GM21717 (cell line): ENCODE results near the gene SOX6.

Experiments
- ATAC-seq: cut with Tn5 transposase; IDR thresholded peaks from one replicate; pipeline ENCODE4 v1.9.1; 2021; ENCODE audit warnings: mild to moderate bottlenecking, moderate library complexity; ENCODE audit not compliant: unreplicated experiment

The SOX6 gene

GRCh38 chr11:16013649-16014275 lies 342.6 kb downstream of the SOX6 start:
- no peak for ATAC-seq

GRCh38 chr11:16013242-16013641 lies 343.1 kb downstream of the SOX6 start:
- ATAC-seq, result no peak

GRCh38 chr11:16012125-16012751 lies 344.1 kb downstream of the SOX6 start:
- ATAC-seq, result no peak

GRCh38 chr11:16011396-16011795 lies 344.9 kb downstream of the SOX6 start:
- ATAC-seq, result no peak

GRCh38 chr11:16009021-16009420 lies 347.3 kb downstream of the SOX6 start:
- no peak for ATAC-seq

DNA sequence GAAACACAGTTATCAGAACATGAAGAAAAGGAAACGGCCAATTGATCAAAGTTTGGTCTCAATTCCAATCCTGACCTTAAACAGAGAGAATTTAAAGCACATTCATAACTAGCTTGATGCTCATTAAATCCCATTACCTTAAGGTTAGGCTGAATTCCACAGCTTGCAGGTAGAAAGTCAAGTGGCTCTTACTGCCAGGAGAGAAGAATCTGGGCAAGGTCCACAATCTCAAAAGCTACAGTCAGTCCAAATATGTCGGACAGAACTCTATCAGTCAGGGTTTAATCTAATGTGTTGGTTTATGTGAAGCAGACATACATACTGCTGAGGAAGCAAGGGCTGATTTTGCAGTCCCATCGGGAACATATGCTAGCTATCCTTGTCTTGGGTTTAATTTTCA lies 348.8 kb downstream of the SOX6 start:
- no peak for ATAC-seq

GRCh38 chr11:16002942-16003341 lies 353.4 kb downstream of the SOX6 start:
- no peak for ATAC-seq

DNA sequence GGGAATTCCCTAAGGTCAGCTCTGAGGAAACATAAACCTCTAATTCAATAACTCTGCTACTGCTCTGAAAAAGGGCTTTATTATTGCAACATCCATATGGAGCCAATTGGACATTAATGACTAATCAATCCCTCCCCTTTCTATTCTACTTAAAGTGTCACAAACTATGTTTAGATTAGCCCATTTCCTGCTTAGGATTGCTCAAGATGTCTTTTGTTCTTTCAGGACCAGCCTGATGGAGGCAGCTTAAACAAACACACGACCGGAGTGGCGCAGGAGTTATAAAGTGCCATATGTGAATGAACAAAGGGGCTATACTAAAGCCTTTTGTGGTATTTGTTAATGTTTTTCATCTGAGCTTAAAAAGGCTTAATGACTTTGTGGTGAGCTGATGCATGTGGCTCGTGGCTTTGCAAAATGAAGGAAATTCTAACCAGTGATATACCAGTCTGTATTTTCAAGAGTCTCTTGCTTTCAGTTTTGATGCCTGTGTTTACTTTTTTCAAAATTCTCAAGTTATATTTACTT lies 354.4 kb downstream of the SOX6 start:
- no peak for ATAC-seq

GRCh38 chr11:16001044-16001568 lies 355.2 kb downstream of the SOX6 start:
- no peak for ATAC-seq

DNA sequence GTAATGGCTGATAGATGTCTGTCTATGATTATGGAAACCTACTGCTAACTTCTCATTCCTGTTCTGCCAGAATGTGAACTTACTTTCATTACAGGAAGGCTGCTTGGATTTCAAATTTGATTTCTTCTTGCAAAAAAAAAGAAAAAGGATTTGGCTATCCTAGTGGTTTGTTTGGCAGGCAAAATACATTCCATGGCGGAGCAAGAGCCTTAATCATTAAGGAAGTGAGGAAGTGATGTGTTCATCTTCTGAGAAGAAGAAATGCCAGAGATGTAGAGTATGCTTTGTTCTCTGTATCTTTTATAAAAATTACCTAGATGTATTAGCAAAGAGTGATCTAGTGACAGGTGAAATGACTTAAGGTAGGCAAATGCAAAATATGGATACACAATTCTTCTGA lies 356.3 kb downstream of the SOX6 start:
- no peak for ATAC-seq

GRCh38 chr11:15993345-15993744 lies 363.0 kb downstream of the SOX6 start:
- ATAC-seq, result no peak

DNA sequence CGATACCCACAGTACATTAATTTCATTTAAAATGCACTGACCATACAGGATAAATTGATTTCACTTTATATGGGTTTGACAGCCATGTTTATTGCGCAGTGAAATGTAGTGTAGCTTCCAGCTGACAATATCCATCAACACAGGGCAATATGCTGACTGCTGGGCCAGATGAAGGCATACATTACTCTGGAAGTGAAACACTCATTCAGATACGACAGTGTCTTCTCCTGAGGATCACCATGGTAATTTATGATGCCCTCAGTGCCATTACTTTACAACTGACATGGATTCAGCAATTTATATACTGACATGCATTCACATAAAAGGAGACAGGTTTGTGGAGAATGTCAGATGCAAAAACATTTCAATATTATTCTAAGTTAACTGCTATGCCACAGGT lies 365.1 kb downstream of the SOX6 start:
- ATAC-seq, result no peak

- ATAC-seq, result no peak
These were observed 366.7 kb downstream of the SOX6 start for GRCh38 chr11:15989685-15990084.

DNA sequence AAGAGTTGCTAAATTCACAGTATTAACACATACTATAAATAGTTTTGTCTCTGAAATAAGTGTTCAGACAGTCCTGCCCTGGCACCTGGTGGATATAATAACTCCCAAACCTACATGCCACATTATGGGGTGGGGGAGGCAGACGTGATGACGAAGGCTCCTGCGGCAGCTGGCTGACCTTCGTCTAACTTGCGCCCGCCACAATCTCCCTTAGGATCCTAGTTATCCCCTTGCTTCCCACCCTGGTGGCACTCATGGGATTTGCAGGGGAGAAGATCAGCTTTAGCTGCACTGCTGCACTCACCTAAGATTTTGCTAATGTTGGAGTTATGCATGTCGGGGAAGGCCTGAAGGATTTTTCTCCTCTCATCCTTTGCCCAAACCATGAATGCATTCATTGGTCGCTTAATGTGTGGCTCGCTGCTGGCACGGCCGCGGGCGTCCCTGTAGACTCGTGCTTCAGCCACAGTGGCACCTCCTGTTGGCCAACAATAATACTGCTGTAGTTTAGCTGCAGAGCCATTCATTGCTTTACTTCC lies 367.6 kb downstream of the SOX6 start:
- ATAC-seq, result no peak

DNA sequence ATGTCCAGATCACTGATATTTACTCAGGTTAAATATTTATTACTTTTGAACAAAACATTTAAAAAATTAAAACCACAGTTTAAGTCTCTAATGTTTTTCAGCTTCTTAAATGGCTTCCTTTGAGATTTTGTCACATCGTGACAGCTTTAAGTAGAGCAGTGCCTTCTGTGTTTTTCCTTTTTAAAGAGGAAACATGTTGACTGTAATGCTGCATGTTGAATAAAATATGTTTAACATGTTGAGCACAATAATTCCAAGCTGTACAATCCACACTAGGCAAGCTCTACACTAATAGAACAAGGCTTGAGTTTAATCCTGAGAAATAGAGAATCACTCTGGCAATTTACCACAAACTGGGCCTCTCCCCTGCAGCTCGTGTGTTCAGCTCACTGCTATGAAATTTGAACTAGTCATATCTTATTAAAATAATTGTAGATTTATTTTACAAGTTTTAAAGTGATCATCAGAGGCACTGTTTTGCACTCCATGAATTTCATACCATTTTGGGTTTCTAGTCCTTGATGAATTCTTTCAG lies 368.3 kb downstream of the SOX6 start:
- ATAC-seq, result no peak

GRCh38 chr11:15987046-15987445 lies 369.3 kb downstream of the SOX6 start:
- ATAC-seq, result no peak

DNA sequence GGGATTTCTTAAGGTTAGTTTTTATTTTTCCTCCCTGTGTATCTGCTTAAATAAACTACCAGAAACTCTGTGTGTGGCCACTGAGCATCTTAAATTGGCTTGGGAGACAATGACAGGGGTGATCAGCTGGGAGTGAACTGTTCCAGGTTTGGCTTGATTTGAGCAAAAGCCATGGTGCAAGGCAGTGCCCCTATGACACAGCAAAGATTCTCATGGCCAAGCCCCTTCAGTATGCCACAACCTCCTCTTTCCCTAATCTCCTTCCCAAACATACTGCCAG lies 370.5 kb downstream of the SOX6 start:
- no peak for ATAC-seq

GRCh38 chr11:15985127-15985859 lies 371.1 kb downstream of the SOX6 start:
- no peak for ATAC-seq

DNA sequence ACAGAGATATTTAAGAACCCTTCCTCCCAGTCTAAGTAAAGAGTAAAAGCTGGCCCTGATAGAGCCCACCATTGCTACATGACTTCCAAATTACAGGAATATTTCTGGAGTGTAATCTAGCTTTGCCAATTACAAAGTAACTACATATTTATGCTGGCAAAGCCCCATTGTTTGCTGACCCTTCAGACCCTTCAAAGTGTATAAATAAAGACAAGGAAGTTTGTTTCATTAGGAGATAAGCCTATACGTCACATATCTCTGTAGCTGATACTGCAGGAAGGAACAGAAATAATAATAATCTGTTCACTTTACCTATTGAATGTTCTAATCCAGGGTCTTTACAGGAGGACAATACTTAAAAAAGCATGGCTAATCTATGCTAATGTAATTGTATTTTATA lies 375.1 kb downstream of the SOX6 start:
- ATAC-seq, result no peak

GRCh38 chr11:15977116-15977515 lies 379.2 kb downstream of the SOX6 start:
- no peak for ATAC-seq

DNA sequence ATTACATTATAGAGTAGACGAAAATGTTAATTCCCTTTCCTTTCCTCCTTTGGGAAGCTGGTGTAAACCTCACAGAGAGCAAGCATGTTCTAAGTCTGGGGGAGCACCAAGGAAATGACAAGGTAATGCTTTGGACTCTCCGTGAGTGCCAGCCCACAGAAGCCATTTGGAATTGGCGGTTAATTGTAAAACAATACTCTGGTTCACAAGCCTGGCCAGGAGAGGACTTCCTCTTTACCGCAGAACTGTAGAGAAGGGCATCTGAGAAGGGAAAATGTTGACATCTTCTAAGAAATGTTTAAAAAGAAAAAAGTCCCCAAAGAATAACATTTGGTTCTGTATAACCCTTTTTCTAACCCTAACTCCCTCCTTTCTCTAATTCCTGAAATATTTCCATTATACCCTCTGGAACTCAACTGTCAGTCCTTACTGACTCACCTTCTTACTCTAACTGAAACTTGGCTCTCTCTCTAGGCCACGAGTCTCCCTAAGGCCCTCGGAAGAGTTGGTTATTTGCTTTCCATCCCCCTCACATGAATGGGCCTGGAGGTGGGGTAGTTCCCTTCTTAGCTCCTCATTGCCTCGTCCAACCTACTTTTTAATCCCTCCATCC lies 379.8 kb downstream of the SOX6 start:
- ATAC-seq, result no peak
